Measurements from ENCODE around the gene SLC22A14.

- TF ChIP-seq POLR2AphosphoS5 (IDR thresholded peaks at IDR 0.05; ENCODE audit: low read depth, low read length): no peak
- no peak for TF ChIP-seq CTCF (IDR thresholded peaks at IDR 0.05)
- TF ChIP-seq REST (IDR thresholded peaks at IDR 0.05; ENCODE audit: insufficient read depth in 1 of 2, low read depth in 2 of 2, low read length in 1 of 2): no peak
- TF ChIP-seq SIN3A (IDR thresholded peaks at IDR 0.05; ENCODE audit: borderline replicate concordance, insufficient read depth, low read depth, low read length): no peak
- TF ChIP-seq TCF7L2 (IDR thresholded peaks at IDR 0.05; ENCODE audit: low read depth, low read length): no peak
These were observed 63.9 kb downstream of the SLC22A14 start for GRCh38 chr3:38345879-38346586.

Data from Panc1 (cell line).